Endometrial microvascular endothelial cells (primary cell): Measurements from ENCODE around the gene MGME1. TPM values are rescaled to one million over a fixed set of nuclear protein-coding genes. Genes with fewer than 3 reads are reported as not detected.
"Not testable (repeated sequence)": the region's sequence is repeated elsewhere in the genome, so short reads cannot be mapped to it uniquely, and the experiment has no call there.

ENCODE experiments used
- in situ Hi-C: cut with HindIII; loops from 2 replicates; pipeline ENCODE4 v1.10.0; 2017; ENCODE audit warnings: low sequenced_read_pairs, low pct_unique_long_range_greater_than_20kb; ENCODE audit errors: inconsistent ontology term
- total RNA-seq: library from RNA; depleted of rRNA; stranded (reverse); fragments of >200 nt; gene quantifications from one replicate; pipeline ENCODE4 v1.2.3, GENCODE V29; 2015; ENCODE audit errors: inconsistent ontology term

MGME1 gene
- total RNA-seq, 1 donor from 2014 or later, result 16.4 TPM

- in situ Hi-C loops, result no loop called here
Measured at GRCh38 chr20:18006684-18007083, 37.9 kb downstream of the MGME1 start.

GRCh38 chr20:18007534-18008292 lies 38.9 kb downstream of the MGME1 start:
- in situ Hi-C loops, result no loop called here

GRCh38 chr20:18009116-18009515 lies 40.3 kb downstream of the MGME1 start:
- in situ Hi-C loops, result no loop called here

GRCh38 chr20:18011482-18011881 lies 42.7 kb downstream of the MGME1 start:
- in situ Hi-C loops, result no loop called here

- in situ Hi-C loops, result no loop called here
Measured at GRCh38 chr20:18011951-18012645, 43.3 kb downstream of the MGME1 start.

GRCh38 chr20:18012901-18013300 lies 44.1 kb downstream of the MGME1 start:
- in situ Hi-C loops, result no loop called here

GRCh38 chr20:18014411-18014810 lies 45.6 kb downstream of the MGME1 start:
- in situ Hi-C loops, result no loop called here

GRCh38 chr20:18016772-18017171 lies 48.0 kb downstream of the MGME1 start:
- in situ Hi-C loops, result no loop called here

GRCh38 chr20:18018100-18018499 lies 49.3 kb downstream of the MGME1 start:
- in situ Hi-C loops, result no loop called here

- in situ Hi-C loops, result no loop called here
Measured at GRCh38 chr20:18019068-18019467, 50.2 kb downstream of the MGME1 start.

GRCh38 chr20:18020931-18021330 lies 52.1 kb downstream of the MGME1 start:
- in situ Hi-C loops, result no loop called here

- in situ Hi-C loops, result no loop called here
Measured at GRCh38 chr20:18024606-18025127, 55.8 kb downstream of the MGME1 start.

- in situ Hi-C loops, result not testable (repeated sequence)
Measured at GRCh38 chr20:18027011-18027410, 58.2 kb downstream of the MGME1 start.

- in situ Hi-C loops, result no loop called here
Measured at GRCh38 chr20:18030020-18030419, 61.2 kb downstream of the MGME1 start.

- in situ Hi-C loops, result no loop called here
Measured at GRCh38 chr20:18031050-18031449, 62.2 kb downstream of the MGME1 start.

- in situ Hi-C loops, result no loop called here
Measured at GRCh38 chr20:18031888-18032509, 63.2 kb downstream of the MGME1 start.

GRCh38 chr20:18032977-18033892 lies 64.4 kb downstream of the MGME1 start:
- in situ Hi-C loops, result no loop called here

GRCh38 chr20:18034039-18034438 lies 65.2 kb downstream of the MGME1 start:
- in situ Hi-C loops, result no loop called here

GRCh38 chr20:18039063-18039462 lies 70.2 kb downstream of the MGME1 start:
- in situ Hi-C loops, result no loop called here
